B cell (primary cell): Measurements from ENCODE around the gene AUP1.
"Not testable (repeated sequence)": the region's sequence is repeated elsewhere in the genome, so short reads cannot be mapped to it uniquely, and the experiment has no call there.

Experiments used
- CTCF ChIP-seq: fragments of 200-600 bp; IDR thresholded peaks from one replicate; pipeline ENCODE4 v1.8.0; 2022; ENCODE audit warnings: antibody characterized with exemption, mild to moderate bottlenecking
- EZH2 ChIP-seq: IDR thresholded peaks from 2 replicates; pipeline ENCODE4 v1.6.1; 2012; ENCODE audit warnings: borderline replicate concordance, low read depth, mild to moderate bottlenecking, moderate library complexity, low read length; ENCODE audit not compliant: insufficient read depth, poor library complexity, severe bottlenecking

DNA sequence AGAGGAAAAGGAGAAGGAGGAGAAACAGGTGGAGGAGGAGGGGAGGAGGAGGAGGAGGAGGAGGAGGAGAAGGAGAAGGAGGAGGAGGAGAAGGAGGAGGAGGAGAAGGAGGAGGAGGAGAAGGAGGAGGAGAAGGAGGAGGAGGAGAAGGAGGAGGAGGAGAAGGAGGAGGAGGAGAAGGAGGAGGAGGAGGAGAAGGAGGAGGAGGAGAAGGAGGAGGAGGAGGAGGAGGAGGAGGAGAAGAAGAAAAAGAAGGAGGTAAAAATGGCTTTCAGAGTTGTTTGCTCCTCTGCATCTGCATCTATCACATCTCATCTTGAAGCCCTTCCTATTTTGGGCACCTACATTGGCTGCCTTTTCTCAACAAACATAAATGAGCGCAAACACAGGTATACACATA lies 31.5 kb upstream of the AUP1 start:
- TF ChIP-seq CTCF, EZH2: not testable (repeated sequence)
